ENCODE data around the gene MGAM2. TPM values are rescaled to one million over a fixed set of nuclear protein-coding genes. Genes with fewer than 3 reads are reported as not detected.

Gene MGAM2
- total RNA-seq, 2 experiments from 2014 or later = not detected

DNA sequence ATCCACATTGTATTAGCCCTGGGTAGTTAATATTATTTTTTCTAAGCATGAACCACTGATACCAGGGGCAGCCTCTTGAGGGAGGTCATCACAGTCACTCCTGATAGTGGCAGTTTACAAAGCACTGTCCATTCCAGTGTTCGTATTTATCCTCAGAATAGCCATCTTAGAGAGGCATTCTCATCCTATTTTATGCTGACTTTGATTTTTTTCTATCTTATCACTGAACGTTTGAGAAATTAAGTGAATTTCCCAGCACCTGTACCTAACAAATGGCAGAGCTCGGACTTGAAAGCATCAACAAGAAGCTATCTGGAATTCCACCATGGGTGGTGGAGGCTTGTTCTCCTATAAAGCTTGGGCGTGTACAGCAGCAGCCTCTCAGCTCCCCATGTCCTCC is 26.1 kb upstream of the MGAM2 start:
- POLR2A ChIA-PET = no interaction called here

DNA sequence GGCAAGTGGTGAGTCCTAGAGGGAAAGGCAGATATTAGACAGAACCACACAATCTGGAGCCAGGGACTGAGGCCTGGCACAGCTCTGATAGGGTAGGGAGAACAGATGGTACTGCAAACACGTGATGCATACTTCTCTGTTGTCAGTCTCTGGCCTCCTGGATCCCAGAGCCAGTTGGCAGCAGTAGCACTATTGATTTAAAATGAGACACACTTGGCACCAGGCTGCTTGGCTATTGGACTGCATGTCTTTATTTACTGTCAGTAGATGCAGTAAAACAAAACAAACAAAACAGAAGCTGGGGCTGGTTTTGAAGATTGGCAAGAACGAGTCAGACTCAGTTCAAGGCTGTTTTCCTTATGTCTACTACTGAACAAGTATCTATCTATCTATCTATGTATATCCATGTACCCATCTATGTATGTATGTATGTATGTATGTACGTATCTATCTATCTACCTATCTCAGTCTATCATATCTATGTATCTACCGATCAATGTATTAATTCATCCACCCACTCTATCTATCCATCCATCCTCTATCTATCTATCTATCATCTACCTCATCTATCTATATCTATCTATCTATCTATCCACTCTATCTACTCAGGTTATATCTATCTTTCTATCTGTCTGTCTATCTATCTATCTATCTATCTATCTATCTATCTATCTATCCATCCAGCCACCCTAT is 23.4 kb upstream of the MGAM2 start:
- ChIA-PET CTCF (no interaction called here), POLR2A (no interaction called here)
- Mint-ChIP-seq H3K27ac (no peak overlapping the region), H3K4me1 (ENCODE audit: low read depth) (no peaks in the 10 kb centered on the region), H3K36me3 (ENCODE audit: low read depth) (no peaks in the 10 kb centered on the region), H3K4me3 (no peak overlapping the region), H3K27me3 (no peaks in the 10 kb centered on the region), H3K9me3 (no peaks in the 10 kb centered on the region)
- ATAC-seq = no peak
- DNase-seq = no peak
- intact Hi-C loops (cut with micrococcal nuclease) = no loop called here
- TF ChIP-seq, protein P1, sequence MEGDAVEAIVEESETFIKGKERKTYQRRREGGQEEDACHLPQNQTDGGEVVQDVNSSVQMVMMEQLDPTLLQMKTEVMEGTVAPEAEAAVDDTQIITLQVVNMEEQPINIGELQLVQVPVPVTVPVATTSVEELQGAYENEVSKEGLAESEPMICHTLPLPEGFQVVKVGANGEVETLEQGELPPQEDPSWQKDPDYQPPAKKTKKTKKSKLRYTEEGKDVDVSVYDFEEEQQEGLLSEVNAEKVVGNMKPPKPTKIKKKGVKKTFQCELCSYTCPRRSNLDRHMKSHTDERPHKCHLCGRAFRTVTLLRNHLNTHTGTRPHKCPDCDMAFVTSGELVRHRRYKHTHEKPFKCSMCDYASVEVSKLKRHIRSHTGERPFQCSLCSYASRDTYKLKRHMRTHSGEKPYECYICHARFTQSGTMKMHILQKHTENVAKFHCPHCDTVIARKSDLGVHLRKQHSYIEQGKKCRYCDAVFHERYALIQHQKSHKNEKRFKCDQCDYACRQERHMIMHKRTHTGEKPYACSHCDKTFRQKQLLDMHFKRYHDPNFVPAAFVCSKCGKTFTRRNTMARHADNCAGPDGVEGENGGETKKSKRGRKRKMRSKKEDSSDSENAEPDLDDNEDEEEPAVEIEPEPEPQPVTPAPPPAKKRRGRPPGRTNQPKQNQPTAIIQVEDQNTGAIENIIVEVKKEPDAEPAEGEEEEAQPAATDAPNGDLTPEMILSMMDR (IDR thresholded peaks at IDR 0.05) = no peak

More for the DNA sequence above, 26.1 kb upstream of the MGAM2 start:
- Mint-ChIP-seq H3K4me1 (ENCODE audit: low read depth) (no peaks in the 10 kb centered on the region), H3K27me3 (no peaks in the 10 kb centered on the region), H3K9me3 (no peaks in the 10 kb centered on the region), H3K36me3 (ENCODE audit: low read depth) (no peaks in the 10 kb centered on the region), H3K27ac (no peak overlapping the region), H3K4me3 (no peak overlapping the region)
- ATAC-seq (no peak), DNase-seq (no peak)
- TF ChIP-seq, protein P1 (IDR thresholded peaks at IDR 0.05) = no peak
- CTCF ChIA-PET = no interaction called here
- intact Hi-C loops (cut with micrococcal nuclease) = no loop called here

DNA sequence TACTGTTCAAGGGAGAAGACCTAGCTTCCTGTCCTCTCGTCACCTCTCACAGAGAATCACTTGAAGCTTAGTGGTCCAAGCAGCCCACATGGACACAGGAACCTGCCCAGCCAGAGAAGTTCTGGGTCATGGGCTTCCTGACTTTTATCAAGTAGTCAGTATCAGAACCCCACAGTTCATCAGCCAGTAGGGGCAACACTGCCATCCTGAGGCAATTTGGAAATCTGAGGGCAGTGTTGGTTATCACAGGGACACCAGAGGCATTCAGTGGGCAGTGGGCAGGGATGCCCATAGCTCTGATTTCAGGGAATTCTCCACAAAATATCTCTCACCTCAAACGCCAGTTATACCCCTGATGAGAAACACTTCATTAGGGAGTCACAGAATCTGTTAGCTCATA is 22.5 kb upstream of the MGAM2 start:
- DNase-seq = no peak

DNA sequence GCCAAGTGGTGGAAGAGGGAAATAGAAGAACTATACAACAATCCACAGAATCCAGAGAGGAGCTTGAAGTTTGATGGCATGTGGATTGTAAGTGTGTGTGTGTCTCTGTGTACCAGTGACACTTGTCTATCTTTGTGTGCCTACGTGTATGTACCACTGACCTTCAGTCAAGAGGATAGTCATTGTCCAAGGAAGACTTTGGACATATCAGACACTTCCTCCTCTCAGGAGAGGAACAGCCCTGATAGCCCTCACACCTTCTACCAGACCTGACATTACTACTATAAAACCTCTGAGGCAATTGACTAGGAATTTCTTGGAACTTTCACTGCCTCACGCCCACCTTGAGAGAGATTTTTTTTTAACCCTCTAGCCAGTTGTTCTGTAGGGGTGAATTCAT is 19.6 kb upstream of the MGAM2 start:
- H3K36me3 Mint-ChIP-seq (ENCODE audit: low read depth) = no peaks in the 10 kb centered on the region
- ATAC-seq (no peak), DNase-seq (no peak)
- H3K27ac Mint-ChIP-seq = no peak overlapping the region
- CTCF ChIA-PET = no interaction called here
- POLR2A ChIA-PET = no interaction called here
- no peaks in the 10 kb centered on the region for H3K9me3 Mint-ChIP-seq
- H3K4me3 Mint-ChIP-seq = no peak overlapping the region
- intact Hi-C loops (cut with micrococcal nuclease) = no loop called here
- TF ChIP-seq, protein P1 (IDR thresholded peaks at IDR 0.05) = no peak
- no peaks in the 10 kb centered on the region for H3K27me3 Mint-ChIP-seq
- no peaks in the 10 kb centered on the region for H3K4me1 Mint-ChIP-seq (ENCODE audit: low read depth)

More for the DNA sequence above, 22.5 kb upstream of the MGAM2 start:
- ChIA-PET POLR2A (no interaction called here), CTCF (no interaction called here)
- Mint-ChIP-seq H3K27me3 (no peaks in the 10 kb centered on the region), H3K27ac (no peak overlapping the region), H3K4me3 (no peak overlapping the region), H3K4me1 (ENCODE audit: low read depth) (no peaks in the 10 kb centered on the region), H3K36me3 (ENCODE audit: low read depth) (no peaks in the 10 kb centered on the region), H3K9me3 (no peaks in the 10 kb centered on the region)
- ATAC-seq = no peak
- TF ChIP-seq, protein P1 (IDR thresholded peaks at IDR 0.05) = no peak
- intact Hi-C loops (cut with micrococcal nuclease) = no loop called here

DNA sequence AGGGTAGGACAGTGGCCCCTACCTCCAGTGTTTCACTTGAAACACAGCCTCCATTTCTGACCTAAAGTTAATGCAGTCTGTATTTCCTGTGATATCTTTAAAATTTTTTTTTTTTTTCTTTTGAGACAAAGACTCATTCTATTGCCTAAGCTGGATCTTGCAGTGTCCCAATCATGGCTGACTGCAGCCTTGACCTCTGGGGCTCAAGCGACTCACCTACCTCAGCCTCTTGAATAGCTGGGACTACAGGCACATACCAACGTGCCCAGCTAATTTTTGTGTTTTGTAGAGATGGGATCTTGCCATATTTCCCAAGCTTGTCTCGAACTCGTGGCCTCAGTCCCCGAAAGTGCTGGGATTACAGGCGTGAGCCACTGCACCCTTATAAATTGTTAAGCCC is 16.7 kb upstream of the MGAM2 start:
- Mint-ChIP-seq H3K9me3 (no peaks in the 10 kb centered on the region), H3K27ac (no peak overlapping the region), H3K27me3 (no peaks in the 10 kb centered on the region), H3K36me3 (ENCODE audit: low read depth) (no peaks in the 10 kb centered on the region), H3K4me1 (ENCODE audit: low read depth) (no peaks in the 10 kb centered on the region), H3K4me3 (no peak overlapping the region)
- TF ChIP-seq, protein P1 (IDR thresholded peaks at IDR 0.05) = no peak
- intact Hi-C loops (cut with micrococcal nuclease) = no loop called here
- no peak for ATAC-seq
- DNase-seq = no peak
- CTCF ChIA-PET = interaction anchor here (1.3 kb wide), 1 partner anchor 119 kb away, joined by 6 read pairs; no protein-coding TSS in a partner anchor
- POLR2A ChIA-PET = interaction anchor here (1.4 kb wide), 1 partner anchor 31 kb away, joined by 5 read pairs; no protein-coding TSS in a partner anchor
